ENCODE data around the gene BDP1. TPM values are rescaled to one million over a fixed set of nuclear protein-coding genes. Genes with fewer than 3 reads are reported as not detected.
"Not testable (repeated sequence)": the region's sequence is repeated elsewhere in the genome, so short reads cannot be mapped to it uniquely, and the experiment has no call there.

BDP1 gene
- total RNA-seq, 1 donor from 2014 or later: 35.2 TPM

- no peak for DNase-seq (ENCODE audit: low spot score)
These were observed 15.7 kb downstream of the BDP1 start for GRCh38 chr5:71471193-71471592.

- DNase-seq (ENCODE audit: low spot score): no peak
These were observed 20.4 kb downstream of the BDP1 start for GRCh38 chr5:71475788-71476384.

- no peak for DNase-seq (ENCODE audit: low spot score)
These were observed 26.0 kb downstream of the BDP1 start for GRCh38 chr5:71481441-71481840.

GRCh38 chr5:71482132-71482531, 26.7 kb downstream of the BDP1 start:
- DNase-seq (ENCODE audit: low spot score): no peak

- no peak for DNase-seq (ENCODE audit: low spot score)
These were observed 27.9 kb downstream of the BDP1 start for GRCh38 chr5:71483355-71483754.

GRCh38 chr5:71492817-71493615, 37.6 kb downstream of the BDP1 start:
- no peak for DNase-seq (ENCODE audit: low spot score)

GRCh38 chr5:71494202-71494601, 38.8 kb downstream of the BDP1 start:
- DNase-seq (ENCODE audit: low spot score): not testable (repeated sequence)

- not testable (repeated sequence) for DNase-seq (ENCODE audit: low spot score)
These were observed 43.3 kb downstream of the BDP1 start for GRCh38 chr5:71498756-71499155.

- no peak for DNase-seq (ENCODE audit: low spot score)
These were observed 48.1 kb downstream of the BDP1 start for GRCh38 chr5:71503536-71503935.

GRCh38 chr5:71522151-71522550, 66.7 kb downstream of the BDP1 start:
- no peak for DNase-seq (ENCODE audit: low spot score)

GRCh38 chr5:71525611-71526010, 70.2 kb downstream of the BDP1 start:
- not testable (repeated sequence) for DNase-seq (ENCODE audit: low spot score)

- no peak for DNase-seq (ENCODE audit: low spot score)
These were observed 72.8 kb downstream of the BDP1 start for GRCh38 chr5:71528206-71528605.

- no peak for DNase-seq (ENCODE audit: low spot score)
These were observed 74.2 kb downstream of the BDP1 start for GRCh38 chr5:71529682-71530081.

- no peak for DNase-seq (ENCODE audit: low spot score)
These were observed 77.7 kb downstream of the BDP1 start for GRCh38 chr5:71533142-71533541.

GRCh38 chr5:71533615-71534014, 78.2 kb downstream of the BDP1 start:
- DNase-seq (ENCODE audit: low spot score): no peak

- peak; percentile 3 for DNase-seq (ENCODE audit: low spot score)
These were observed 82.2 kb downstream of the BDP1 start for GRCh38 chr5:71537687-71538086.

GRCh38 chr5:71550885-71551284, 95.4 kb downstream of the BDP1 start:
- DNase-seq (ENCODE audit: low spot score): not testable (repeated sequence)

GRCh38 chr5:71551582-71551981, 96.1 kb downstream of the BDP1 start:
- not testable (repeated sequence) for DNase-seq (ENCODE audit: low spot score)

- not testable (repeated sequence) for DNase-seq (ENCODE audit: low spot score)
These were observed 96.7 kb downstream of the BDP1 start for GRCh38 chr5:71552026-71552749.

GRCh38 chr5:71563161-71563560, 107.7 kb downstream of the BDP1 start:
- no peak for DNase-seq (ENCODE audit: low spot score)

GRCh38 chr5:71564895-71565294, 109.4 kb downstream of the BDP1 start:
- no peak for DNase-seq (ENCODE audit: low spot score)

- DNase-seq (ENCODE audit: low spot score): no peak
These were observed 114.5 kb downstream of the BDP1 start for GRCh38 chr5:71569748-71570509.

All from umbilical cord (tissue), 2 donors.